Activated B cell treated with CpG ODN at 0.5 μM for 24 hours (primary cell): ENCODE measurements around the gene LRP3. TPM values are rescaled to one million over a fixed set of nuclear protein-coding genes. Genes with fewer than 3 reads are reported as not detected.
"Not testable (repeated sequence)": the region's sequence is repeated elsewhere in the genome, so short reads cannot be mapped to it uniquely, and the experiment has no call there.

Experiments used
- ATAC-seq: fragments of 200-7000 bp; cut with Tn5 transposase; one replicate; pipeline ENCODE4 v1.10.0; 2021; ENCODE audit warnings: low read depth, mild to moderate bottlenecking, moderate library complexity
- CTCF ChIA-PET: fragments of 350-600 bp; sonication (Branson Sonifier 250); formaldehyde crosslinking; loops from one replicate; lab custom pipeline; 2021; ENCODE audit warnings: antibody characterized with exemption; lab: Charles Lee
- POLR2A ChIA-PET: fragments of 350-600 bp; sonication (Branson Sonifier 250); formaldehyde crosslinking; loops from one replicate; lab custom pipeline; 2021; ENCODE audit warnings: antibody characterized with exemption; lab: Charles Lee
- DNase-seq: peaks from one replicate; pipeline ENCODE4 v3.0.0; 2022
- H3K27ac Mint-ChIP-seq: one replicate; pipeline ENCODE4 v1.8.0; 2020; ENCODE audit warnings: mixed read lengths
- H3K27me3 Mint-ChIP-seq: one replicate; pipeline ENCODE4 v1.8.0; 2021; ENCODE audit warnings: mixed read lengths
- H3K36me3 Mint-ChIP-seq: one replicate; pipeline ENCODE4 v1.8.0; 2021; ENCODE audit warnings: low read depth, mixed read lengths
- H3K4me1 Mint-ChIP-seq: one replicate; pipeline ENCODE4 v1.8.0; 2021; ENCODE audit warnings: mixed read lengths
- H3K4me3 Mint-ChIP-seq: one replicate; pipeline ENCODE4 v1.8.0; 2020; ENCODE audit warnings: mild to moderate bottlenecking, mixed read lengths
- H3K9me3 Mint-ChIP-seq: one replicate; pipeline ENCODE4 v1.8.0; 2020; ENCODE audit warnings: mixed read lengths
- CTCF ChIP-seq: fragments of 200-600 bp; IDR thresholded peaks from one replicate; pipeline ENCODE4 v1.8.0; 2022; ENCODE audit warnings: antibody characterized with exemption, mild to moderate bottlenecking
- intact Hi-C: fragments of 100-400 bp; cut with micrococcal nuclease; formaldehyde crosslinking; loops from one replicate; pipeline ENCODE4 v1.15.1; 2024
- total RNA-seq: library from RNA; stranded (reverse); gene quantifications from 2 replicates; pipeline ENCODE4 v1.2.3, GENCODE V29; 2022

LRP3 gene
- total RNA-seq, 1 donor from 2014 or later = not detected

- POLR2A ChIA-PET = no interaction called here
- intact Hi-C loops = no loop called here
- H3K36me3 Mint-ChIP-seq = no peaks in the 10 kb centered on the region
- no peaks in the 10 kb centered on the region for H3K9me3 Mint-ChIP-seq
- TF ChIP-seq CTCF = no peak
- H3K27me3 Mint-ChIP-seq = peaks cover 32% of the 10 kb centered on the region
- peaks cover 3% of the 10 kb centered on the region for H3K4me1 Mint-ChIP-seq
- H3K4me3 Mint-ChIP-seq = no peak overlapping the region
- no peak for DNase-seq
- no peak for ATAC-seq
- H3K27ac Mint-ChIP-seq = no peak overlapping the region
- CTCF ChIA-PET = no interaction called here
Observed at GRCh38 chr19:33220115-33220514, 26.0 kb downstream of the LRP3 start.

- peaks cover 3% of the 10 kb centered on the region for H3K4me1 Mint-ChIP-seq
- no peaks in the 10 kb centered on the region for H3K9me3 Mint-ChIP-seq
- H3K27me3 Mint-ChIP-seq = peaks cover 33% of the 10 kb centered on the region
- CTCF ChIA-PET = no interaction called here
- POLR2A ChIA-PET = no interaction called here
- no peaks in the 10 kb centered on the region for H3K36me3 Mint-ChIP-seq
- ATAC-seq = no peak
- no peak overlapping the region for H3K27ac Mint-ChIP-seq
- DNase-seq = no peak
- no peak overlapping the region for H3K4me3 Mint-ChIP-seq
- no peak for TF ChIP-seq CTCF
- intact Hi-C loops = no loop called here
Observed at GRCh38 chr19:33220735-33221134, 26.6 kb downstream of the LRP3 start.

- DNase-seq = no peak
- no peak for TF ChIP-seq CTCF
- ATAC-seq = no peak
- H3K36me3 Mint-ChIP-seq = no peaks in the 10 kb centered on the region
- no peak overlapping the region for H3K27ac Mint-ChIP-seq
- H3K4me1 Mint-ChIP-seq = peaks cover 11% of the 10 kb centered on the region
- no peaks in the 10 kb centered on the region for H3K9me3 Mint-ChIP-seq
- H3K4me3 Mint-ChIP-seq = no peak overlapping the region
- H3K27me3 Mint-ChIP-seq = peaks cover 40% of the 10 kb centered on the region
- ChIA-PET CTCF (no interaction called here), POLR2A (no interaction called here)
- intact Hi-C loops = no loop called here
Observed at GRCh38 chr19:33221638-33222037, 27.5 kb downstream of the LRP3 start.

- ATAC-seq, POLR2A ChIA-PET, H3K27ac Mint-ChIP-seq, intact Hi-C loops, H3K36me3 Mint-ChIP-seq, H3K4me3 Mint-ChIP-seq, DNase-seq, H3K9me3 Mint-ChIP-seq, CTCF ChIA-PET: not testable (repeated sequence)
- peaks cover 43% of the 10 kb centered on the region for H3K27me3 Mint-ChIP-seq
- H3K4me1 Mint-ChIP-seq = peaks cover 11% of the 10 kb centered on the region
Observed at GRCh38 chr19:33222255-33222654, 28.1 kb downstream of the LRP3 start.

- intact Hi-C loops = no loop called here
- no peak for TF ChIP-seq CTCF
- ChIA-PET CTCF (no interaction called here), POLR2A (interaction anchor here (0.5 kb wide), 1 partner anchor 68 kb away, joined by 4 read pairs; no protein-coding TSS in a partner anchor)
- Mint-ChIP-seq H3K27me3 (peaks cover 61% of the 10 kb centered on the region), H3K36me3 (peaks cover 10% of the 10 kb centered on the region), H3K27ac (no peak overlapping the region), H3K4me3 (no peak overlapping the region), H3K9me3 (peaks cover 14% of the 10 kb centered on the region), H3K4me1 (peaks cover 11% of the 10 kb centered on the region)
- DNase-seq (no peak), ATAC-seq (no peak)
Observed at GRCh38 chr19:33224694-33225457, 30.7 kb downstream of the LRP3 start.
